GM23248 (cell line): ENCODE data around the gene SKI.

Source experiments
- EZH2 ChIP-seq: fragments of 200-600 bp; sonication (generic); IDR thresholded peaks from 2 replicates; pipeline ENCODE4 v1.6.1; 2018; ENCODE audit warnings: antibody characterized with exemption, mild to moderate bottlenecking; ENCODE audit not compliant: insufficient read depth, poor library complexity, severe bottlenecking
- EZH2phosphoT487 ChIP-seq: fragments of 200-600 bp; sonication (generic); IDR thresholded peaks from 2 replicates; pipeline ENCODE4 v1.6.1; 2018; ENCODE audit warnings: antibody characterized with exemption, moderate library complexity, mild to moderate bottlenecking, low read depth; ENCODE audit not compliant: insufficient read depth

DNA sequence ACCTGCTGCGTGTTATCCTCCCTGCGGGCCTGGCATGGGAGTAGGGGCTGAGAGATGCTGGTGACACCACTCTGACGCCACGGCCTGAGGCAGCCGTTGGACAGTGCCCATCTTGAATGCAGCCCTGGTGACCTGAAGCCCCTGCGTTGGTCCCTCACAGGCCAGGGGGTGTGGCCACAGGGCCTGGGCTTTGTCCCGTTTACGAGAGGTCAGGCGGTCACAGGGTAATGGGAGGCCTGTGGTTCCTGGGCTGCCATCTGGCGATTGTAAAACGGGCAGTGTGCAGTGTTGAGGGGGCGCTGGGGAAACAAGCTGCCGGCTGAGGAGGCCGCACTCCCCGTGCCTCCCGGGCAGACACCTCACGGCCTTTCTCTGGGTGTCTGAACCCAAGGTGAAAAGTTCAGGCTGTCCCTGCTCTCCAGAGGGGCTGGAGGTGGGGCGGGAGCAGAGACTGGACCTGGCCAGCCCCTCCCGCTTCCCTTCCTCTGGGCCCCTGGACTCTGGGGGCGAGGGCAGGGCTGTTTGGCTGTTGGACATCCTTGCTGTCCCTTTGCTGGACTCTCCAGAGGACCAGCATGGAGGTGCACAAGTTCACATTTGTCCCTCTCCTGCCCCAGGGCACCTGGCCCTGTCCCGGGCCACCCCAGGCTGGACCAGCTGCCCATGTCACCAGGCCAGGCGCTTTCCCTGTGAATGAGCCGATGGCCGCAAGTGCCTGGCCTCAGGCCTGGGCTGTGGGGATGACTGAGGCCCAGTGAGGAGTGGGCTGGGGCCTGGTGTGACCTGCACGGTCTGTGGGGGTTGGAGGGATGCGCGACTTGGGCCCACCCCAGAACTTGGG, 42.4 kb downstream of the SKI start:
- TF ChIP-seq EZH2phosphoT487 (no peak), EZH2 (no peak)
